Measurements from ENCODE around the gene PLEKHG4B.

Gene PLEKHG4B

GRCh38 chr5:155651-156410, 63.9 kb downstream of the PLEKHG4B start:
- H3K27me3 ChIP-seq (ENCODE audit: control insufficient read depth in 1 of 2, insufficient read depth in 2 of 2, low read length in 2 of 2), result peaks cover 0 to 4% of the 10 kb centered on the region in 2 donors
- H3K27ac ChIP-seq (ENCODE audit: low read depth, low read length), result no peak overlapping the region
- no peaks in the 10 kb centered on the region for H3K4me1 ChIP-seq (ENCODE audit: insufficient read depth, low read length)
- no peak overlapping the region for H3K4me3 ChIP-seq (ENCODE audit: low read depth in 1 of 2, low read length in 2 of 2)
- H3K36me3 ChIP-seq (ENCODE audit: insufficient read depth, low read length), result no peaks in the 10 kb centered on the region
- H3K9ac ChIP-seq (ENCODE audit: low read length), result no peak overlapping the region
- no peaks in the 10 kb centered on the region for H3K9me3 ChIP-seq (ENCODE audit: low read length)

- Histone ChIP-seq H3K27ac (ENCODE audit: low read depth, low read length) (no peak overlapping the region), H3K36me3 (ENCODE audit: insufficient read depth, low read length) (no peaks in the 10 kb centered on the region), H3K9me3 (ENCODE audit: low read length) (no peaks in the 10 kb centered on the region), H3K4me1 (ENCODE audit: insufficient read depth, low read length) (no peaks in the 10 kb centered on the region), H3K4me3 (ENCODE audit: low read depth in 1 of 2, low read length in 2 of 2) (no peak overlapping the region), H3K27me3 (ENCODE audit: control insufficient read depth in 1 of 2, insufficient read depth in 2 of 2, low read length in 2 of 2) (peaks cover 0 to 4% of the 10 kb centered on the region in 2 donors), H3K9ac (ENCODE audit: low read length) (no peak overlapping the region)
Observed at GRCh38 chr5:156411-157072, 64.6 kb downstream of the PLEKHG4B start.

GRCh38 chr5:157126-157715, 65.3 kb downstream of the PLEKHG4B start:
- H3K36me3 ChIP-seq (ENCODE audit: insufficient read depth, low read length), result no peaks in the 10 kb centered on the region
- H3K27me3 ChIP-seq (ENCODE audit: control insufficient read depth in 1 of 2, insufficient read depth in 2 of 2, low read length in 2 of 2), result peaks cover 0 to 4% of the 10 kb centered on the region in 2 donors
- H3K4me1 ChIP-seq (ENCODE audit: insufficient read depth, low read length), result no peaks in the 10 kb centered on the region

GRCh38 chr5:157801-158200, 65.8 kb downstream of the PLEKHG4B start:
- Histone ChIP-seq H3K27me3 (ENCODE audit: control insufficient read depth in 1 of 2, insufficient read depth in 2 of 2, low read length in 2 of 2) (peaks cover 0 to 4% of the 10 kb centered on the region in 2 donors), H3K36me3 (ENCODE audit: insufficient read depth, low read length) (no peaks in the 10 kb centered on the region), H3K27ac (ENCODE audit: low read depth, low read length) (no peak overlapping the region), H3K9me3 (ENCODE audit: low read length) (no peaks in the 10 kb centered on the region), H3K9ac (ENCODE audit: low read length) (no peak overlapping the region), H3K4me3 (ENCODE audit: low read depth in 1 of 2, low read length in 2 of 2) (no peak overlapping the region), H3K4me1 (ENCODE audit: insufficient read depth, low read length) (no peaks in the 10 kb centered on the region)

More at GRCh38 chr5:157126-157715, 65.3 kb downstream of the PLEKHG4B start:
- Histone ChIP-seq H3K27ac (ENCODE audit: low read depth, low read length) (no peak overlapping the region), H3K9ac (ENCODE audit: low read length) (no peak overlapping the region), H3K4me3 (ENCODE audit: low read depth in 1 of 2, low read length in 2 of 2) (no peak overlapping the region), H3K9me3 (ENCODE audit: low read length) (no peaks in the 10 kb centered on the region)

GRCh38 chr5:158807-159447, 67.0 kb downstream of the PLEKHG4B start:
- no peak overlapping the region for H3K9ac ChIP-seq (ENCODE audit: low read length)
- no peaks in the 10 kb centered on the region for H3K36me3 ChIP-seq (ENCODE audit: insufficient read depth, low read length)
- no peaks in the 10 kb centered on the region for H3K9me3 ChIP-seq (ENCODE audit: low read length)
- no peaks in the 10 kb centered on the region for H3K4me1 ChIP-seq (ENCODE audit: insufficient read depth, low read length)
- no peak overlapping the region for H3K4me3 ChIP-seq (ENCODE audit: low read depth in 1 of 2, low read length in 2 of 2)
- H3K27me3 ChIP-seq (ENCODE audit: control insufficient read depth in 1 of 2, insufficient read depth in 2 of 2, low read length in 2 of 2), result peaks cover 0 to 4% of the 10 kb centered on the region in 2 donors
- no peak overlapping the region for H3K27ac ChIP-seq (ENCODE audit: low read depth, low read length)

- no peak overlapping the region for H3K4me3 ChIP-seq (ENCODE audit: low read depth in 1 of 2, low read length in 2 of 2)
- H3K27ac ChIP-seq (ENCODE audit: low read depth, low read length), result no peak overlapping the region
- H3K36me3 ChIP-seq (ENCODE audit: insufficient read depth, low read length), result no peaks in the 10 kb centered on the region
- H3K9me3 ChIP-seq (ENCODE audit: low read length), result no peaks in the 10 kb centered on the region
- no peaks in the 10 kb centered on the region for H3K4me1 ChIP-seq (ENCODE audit: insufficient read depth, low read length)
- H3K27me3 ChIP-seq (ENCODE audit: control insufficient read depth in 1 of 2, insufficient read depth in 2 of 2, low read length in 2 of 2), result peaks cover 0 to 4% of the 10 kb centered on the region in 2 donors
- H3K9ac ChIP-seq (ENCODE audit: low read length), result no peak overlapping the region
Observed at GRCh38 chr5:159448-160172, 67.6 kb downstream of the PLEKHG4B start.

GRCh38 chr5:160173-160510, 68.2 kb downstream of the PLEKHG4B start:
- Histone ChIP-seq H3K9me3 (ENCODE audit: low read length) (no peaks in the 10 kb centered on the region), H3K4me3 (ENCODE audit: low read depth in 1 of 2, low read length in 2 of 2) (no peak overlapping the region), H3K27ac (ENCODE audit: low read depth, low read length) (no peak overlapping the region), H3K4me1 (ENCODE audit: insufficient read depth, low read length) (no peaks in the 10 kb centered on the region), H3K27me3 (ENCODE audit: control insufficient read depth in 1 of 2, insufficient read depth in 2 of 2, low read length in 2 of 2) (peaks cover 0 to 4% of the 10 kb centered on the region in 2 donors), H3K9ac (ENCODE audit: low read length) (no peak overlapping the region), H3K36me3 (ENCODE audit: insufficient read depth, low read length) (no peaks in the 10 kb centered on the region)

- Histone ChIP-seq H3K9ac (ENCODE audit: low read length) (no peak overlapping the region), H3K4me3 (ENCODE audit: low read depth in 1 of 2, low read length in 2 of 2) (no peak overlapping the region), H3K36me3 (ENCODE audit: insufficient read depth, low read length) (no peaks in the 10 kb centered on the region), H3K9me3 (ENCODE audit: low read length) (no peaks in the 10 kb centered on the region), H3K27me3 (ENCODE audit: control insufficient read depth in 1 of 2, insufficient read depth in 2 of 2, low read length in 2 of 2) (peaks cover 0 to 4% of the 10 kb centered on the region in 2 donors), H3K4me1 (ENCODE audit: insufficient read depth, low read length) (no peaks in the 10 kb centered on the region), H3K27ac (ENCODE audit: low read depth, low read length) (no peak overlapping the region)
Observed at GRCh38 chr5:160921-161802, 69.2 kb downstream of the PLEKHG4B start.

- Histone ChIP-seq H3K4me3 (ENCODE audit: low read depth in 1 of 2, low read length in 2 of 2) (no peak overlapping the region), H3K36me3 (ENCODE audit: insufficient read depth, low read length) (no peaks in the 10 kb centered on the region), H3K9ac (ENCODE audit: low read length) (no peak overlapping the region), H3K27me3 (ENCODE audit: control insufficient read depth in 1 of 2, insufficient read depth in 2 of 2, low read length in 2 of 2) (peaks cover 0 to 4% of the 10 kb centered on the region in 2 donors), H3K4me1 (ENCODE audit: insufficient read depth, low read length) (no peaks in the 10 kb centered on the region), H3K27ac (ENCODE audit: low read depth, low read length) (no peak overlapping the region), H3K9me3 (ENCODE audit: low read length) (no peaks in the 10 kb centered on the region)
Observed at GRCh38 chr5:161803-162110, 69.8 kb downstream of the PLEKHG4B start.

GRCh38 chr5:162190-162564, 70.2 kb downstream of the PLEKHG4B start:
- Histone ChIP-seq H3K27me3 (ENCODE audit: control insufficient read depth in 1 of 2, insufficient read depth in 2 of 2, low read length in 2 of 2) (peaks cover 0 to 4% of the 10 kb centered on the region in 2 donors), H3K27ac (ENCODE audit: low read depth, low read length) (no peak overlapping the region), H3K4me1 (ENCODE audit: insufficient read depth, low read length) (no peaks in the 10 kb centered on the region), H3K9ac (ENCODE audit: low read length) (no peak overlapping the region), H3K4me3 (ENCODE audit: low read depth in 1 of 2, low read length in 2 of 2) (no peak overlapping the region), H3K9me3 (ENCODE audit: low read length) (no peaks in the 10 kb centered on the region), H3K36me3 (ENCODE audit: insufficient read depth, low read length) (no peaks in the 10 kb centered on the region)
